DND-41 (cell line): Measurements from ENCODE around the gene TBC1D14.

Experiments
- ATAC-seq: fragments of 200-7000 bp; cut with Tn5 transposase; 3 replicates; pipeline ENCODE4 v1.9.1; 2021; ENCODE audit warnings: low read depth; ENCODE audit not compliant: insufficient read depth
- DNase-seq: peaks from one replicate; pipeline ENCODE4 v3.0.0-alpha.2; 2020
- H2AFZ ChIP-seq: 2 replicates; pipeline ENCODE4 v1.6.0; 2012; ENCODE audit warnings: low read depth, low read length
- H3K27ac ChIP-seq: 2 replicates; pipeline ENCODE4 v1.5.1; 2012; ENCODE audit warnings: low read length, inconsistent platforms
- H3K27me3 ChIP-seq: fragments of 200-600 bp; sonication (generic); 2 replicates; pipeline ENCODE4 v1.6.0; 2012; ENCODE audit warnings: low read length, mild to moderate bottlenecking, inconsistent platforms; ENCODE audit not compliant: insufficient read depth, poor library complexity
- H3K36me3 ChIP-seq: 2 replicates; pipeline ENCODE4 v1.5.1; 2012; ENCODE audit warnings: low read length, inconsistent platforms; ENCODE audit not compliant: insufficient read depth
- H3K4me1 ChIP-seq: 2 replicates; pipeline ENCODE4 v1.5.1; 2012; ENCODE audit warnings: mild to moderate bottlenecking, low read length; ENCODE audit not compliant: insufficient read depth
- H3K4me2 ChIP-seq: 2 replicates; pipeline ENCODE4 v1.6.0; 2012; ENCODE audit warnings: mild to moderate bottlenecking, moderate library complexity, low read length, inconsistent platforms; ENCODE audit not compliant: insufficient read depth
- H3K4me3 ChIP-seq, 2 experiments: fragments of 200-600 bp in 1 of 2; shearing (Covaris generic) in 1 of 2; 2 replicates each; pipeline ENCODE4 v1.5.1; 2012 to 2016; ENCODE audit warnings: inconsistent platforms in 2 of 2, low read length in 2 of 2, mild to moderate bottlenecking in 2 of 2, low read depth in 1 of 2, moderate library complexity in 1 of 2
- H3K79me2 ChIP-seq: 2 replicates; pipeline ENCODE4 v1.6.0; 2012; ENCODE audit warnings: low read length, inconsistent platforms; ENCODE audit not compliant: insufficient read depth
- H3K9ac ChIP-seq: 2 replicates; pipeline ENCODE4 v1.6.0; 2012; ENCODE audit warnings: low read depth, mild to moderate bottlenecking, inconsistent platforms, low read length, moderate library complexity
- H3K9me3 ChIP-seq: 2 replicates; pipeline ENCODE4 v1.5.1; 2012; ENCODE audit warnings: low read length, moderate library complexity, mild to moderate bottlenecking, inconsistent platforms; ENCODE audit not compliant: insufficient read depth, severe bottlenecking
- H4K20me1 ChIP-seq: 2 replicates; pipeline ENCODE4 v1.6.0; 2012; ENCODE audit warnings: low read length; ENCODE audit not compliant: insufficient read depth
- CTCF ChIP-seq: IDR thresholded peaks from 2 replicates; pipeline ENCODE4 v1.5.1; 2012; ENCODE audit warnings: borderline replicate concordance, low read length, moderate library complexity, mild to moderate bottlenecking; ENCODE audit not compliant: poor library complexity, severe bottlenecking; ENCODE audit errors: extremely low read depth
- EZH2 ChIP-seq: IDR thresholded peaks from 3 replicates; pipeline ENCODE4 v1.6.1; 2012; ENCODE audit warnings: borderline replicate concordance, low read depth, mild to moderate bottlenecking, moderate library complexity, low read length, inconsistent platforms; ENCODE audit not compliant: severe bottlenecking

TBC1D14 gene

GRCh38 chr4:6938647-6939271 lies 29.1 kb downstream of the TBC1D14 start:
- H2AFZ ChIP-seq: no peak overlapping the region
- no peak overlapping the region for H3K27ac ChIP-seq
- no peak overlapping the region for H3K4me2 ChIP-seq
- no peak for TF ChIP-seq EZH2
- TF ChIP-seq CTCF: no peak
- no peak for DNase-seq
- no peak for ATAC-seq
- H4K20me1 ChIP-seq: peaks cover 47% of the 10 kb centered on the region
- H3K79me2 ChIP-seq: peaks cover 38% of the 10 kb centered on the region
- H3K4me3 ChIP-seq: no peak overlapping the region
- no peaks in the 10 kb centered on the region for H3K27me3 ChIP-seq
- no peaks in the 10 kb centered on the region for H3K9me3 ChIP-seq
- no peaks in the 10 kb centered on the region for H3K4me1 ChIP-seq
- H3K9ac ChIP-seq: no peak overlapping the region
- peaks cover 16% of the 10 kb centered on the region for H3K36me3 ChIP-seq

DNA sequence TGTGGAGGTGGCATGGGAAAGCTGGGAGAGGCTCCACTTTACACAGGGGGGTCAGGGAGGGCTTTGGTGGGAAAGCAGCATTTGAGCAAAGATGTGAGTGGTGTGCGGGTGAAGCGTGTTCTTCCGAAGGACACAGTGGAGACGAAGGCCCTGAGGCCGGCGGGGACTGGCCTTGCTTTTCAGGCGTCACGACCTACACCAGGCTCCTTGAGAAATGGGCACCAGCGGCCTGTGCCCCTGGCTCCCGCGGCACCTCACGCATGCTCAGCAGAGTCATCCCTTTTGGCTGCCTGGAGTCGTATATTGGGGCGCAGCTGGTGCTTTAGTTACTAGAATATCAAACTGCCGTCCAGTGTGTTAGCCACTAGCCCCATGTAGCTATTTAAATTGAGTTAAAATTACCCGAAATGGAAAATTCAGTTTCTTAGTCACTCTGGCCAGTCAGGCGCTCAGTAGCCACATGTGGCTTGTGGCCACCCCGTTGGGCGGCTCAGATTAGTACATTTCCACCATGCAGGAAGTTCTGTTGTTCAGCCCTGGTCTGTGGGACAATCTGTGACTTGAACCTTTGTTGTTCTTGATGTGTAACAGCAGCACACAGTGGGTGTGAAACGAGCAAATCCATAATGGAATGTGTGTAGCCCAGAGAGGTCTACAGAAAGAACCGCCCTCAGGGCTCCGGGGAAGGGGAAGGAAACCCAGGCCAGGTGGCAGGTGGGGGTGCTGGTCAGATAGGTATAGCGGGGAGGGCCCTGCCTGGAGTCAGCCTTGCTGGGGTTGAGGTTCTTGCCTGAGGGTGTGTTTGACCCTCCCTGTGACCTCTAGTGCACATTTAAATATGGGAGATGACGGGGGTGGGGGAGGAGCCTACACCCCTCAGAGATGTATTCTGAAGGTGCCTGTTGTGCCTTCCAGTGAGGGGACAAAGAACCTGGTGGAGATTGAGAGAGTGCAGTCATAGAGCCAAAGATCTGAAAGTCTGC lies 30.4 kb downstream of the TBC1D14 start:
- Histone ChIP-seq H3K4me1 (no peaks in the 10 kb centered on the region), H3K27me3 (no peaks in the 10 kb centered on the region), H4K20me1 (peaks cover 54% of the 10 kb centered on the region), H3K4me3 (no peak overlapping the region), H3K9me3 (no peaks in the 10 kb centered on the region), H3K27ac (no peak overlapping the region), H2AFZ (no peak overlapping the region), H3K36me3 (peaks cover 24% of the 10 kb centered on the region), H3K79me2 (peaks cover 30% of the 10 kb centered on the region; the same call in 1 of the 2 replicates), H3K4me2 (no peak overlapping the region), H3K9ac (no peak overlapping the region)
- DNase-seq: no peak
- no peak for ATAC-seq
- TF ChIP-seq EZH2 (no peak), CTCF (no peak)

- H2AFZ ChIP-seq: no peak overlapping the region
- no peaks in the 10 kb centered on the region for H3K4me1 ChIP-seq
- H3K79me2 ChIP-seq: peaks cover 30% of the 10 kb centered on the region; the same call in 1 of the 2 replicates
- H3K9ac ChIP-seq: no peak overlapping the region
- H4K20me1 ChIP-seq: peaks cover 54% of the 10 kb centered on the region
- H3K36me3 ChIP-seq: peaks cover 24% of the 10 kb centered on the region
- no peak overlapping the region for H3K27ac ChIP-seq
- no peak for ATAC-seq
- no peaks in the 10 kb centered on the region for H3K27me3 ChIP-seq
- no peak for TF ChIP-seq CTCF
- no peak for TF ChIP-seq EZH2
- no peaks in the 10 kb centered on the region for H3K9me3 ChIP-seq
- H3K4me3 ChIP-seq: no peak overlapping the region
- no peak overlapping the region for H3K4me2 ChIP-seq
- DNase-seq: no peak
Measured at GRCh38 chr4:6940744-6941137, 31.1 kb downstream of the TBC1D14 start.
